IPS-NIHi11 (cell line): ENCODE measurements around the gene BRD1.

Experiments used
- DNase-seq: peaks from one replicate; pipeline ENCODE4 v3.0.0; 2012; ENCODE audit warnings: mixed read lengths, low spot score

The BRD1 gene

GRCh38 chr22:49800408-49801238 lies 27.1 kb downstream of the BRD1 start:
- no peak for DNase-seq

GRCh38 chr22:49799431-49800075 lies 28.1 kb downstream of the BRD1 start:
- no peak for DNase-seq

GRCh38 chr22:49798486-49799151 lies 29.1 kb downstream of the BRD1 start:
- DNase-seq = no peak

- no peak for DNase-seq
Measured at GRCh38 chr22:49797706-49798105, 30.0 kb downstream of the BRD1 start.

GRCh38 chr22:49796596-49797270 lies 30.9 kb downstream of the BRD1 start:
- no peak for DNase-seq

- DNase-seq = no peak
Measured at GRCh38 chr22:49795521-49795920, 32.2 kb downstream of the BRD1 start.

GRCh38 chr22:49793871-49794270 lies 33.8 kb downstream of the BRD1 start:
- no peak for DNase-seq

GRCh38 chr22:49793296-49793695 lies 34.4 kb downstream of the BRD1 start:
- no peak for DNase-seq

- DNase-seq = no peak
Measured at GRCh38 chr22:49792107-49792506, 35.6 kb downstream of the BRD1 start.

GRCh38 chr22:49791682-49792081 lies 36.0 kb downstream of the BRD1 start:
- DNase-seq = no peak

GRCh38 chr22:49790912-49791311 lies 36.8 kb downstream of the BRD1 start:
- no peak for DNase-seq

- DNase-seq = no peak
Measured at GRCh38 chr22:49789289-49790141, 38.2 kb downstream of the BRD1 start.

GRCh38 chr22:49788504-49788903 lies 39.2 kb downstream of the BRD1 start:
- no peak for DNase-seq

- no peak for DNase-seq
Measured at GRCh38 chr22:49787861-49788260, 39.8 kb downstream of the BRD1 start.

GRCh38 chr22:49786976-49787706 lies 40.5 kb downstream of the BRD1 start:
- DNase-seq = no peak

GRCh38 chr22:49785841-49786471 lies 41.7 kb downstream of the BRD1 start:
- no peak for DNase-seq

GRCh38 chr22:49785046-49785521 lies 42.6 kb downstream of the BRD1 start:
- DNase-seq = no peak

GRCh38 chr22:49784630-49784971 lies 43.1 kb downstream of the BRD1 start:
- DNase-seq = no peak

GRCh38 chr22:49783926-49784629 lies 43.6 kb downstream of the BRD1 start:
- no peak for DNase-seq
